KMS-11 (cell line): ENCODE results near the gene SH3GL2.

ENCODE experiments used
- H2AFZ ChIP-seq: fragments of 200-600 bp; sonication (generic); 2 replicates; pipeline ENCODE4 v1.6.1; 2016; ENCODE audit warnings: antibody characterized with exemption, mixed run types, low read depth
- H3K27ac ChIP-seq: fragments of 200-600 bp; sonication (generic); 2 replicates; pipeline ENCODE4 v1.6.1; 2016; ENCODE audit warnings: mild to moderate bottlenecking, mixed run types
- H3K27me3 ChIP-seq: fragments of 200-600 bp; sonication (generic); 2 replicates; pipeline ENCODE4 v1.6.1; 2017; ENCODE audit warnings: mild to moderate bottlenecking, low read depth, mixed run types, moderate library complexity; ENCODE audit not compliant: insufficient read depth
- H3K36me3 ChIP-seq: fragments of 200-600 bp; sonication (generic); 2 replicates; pipeline ENCODE4 v1.6.1; 2017; ENCODE audit warnings: mild to moderate bottlenecking, mixed run types; ENCODE audit not compliant: insufficient read depth
- H3K4me1 ChIP-seq: fragments of 200-600 bp; sonication (generic); 2 replicates; pipeline ENCODE4 v1.6.1; 2016; ENCODE audit warnings: mild to moderate bottlenecking, low read depth, mixed run types; ENCODE audit not compliant: poor library complexity, severe bottlenecking
- H3K4me2 ChIP-seq: fragments of 200-600 bp; sonication (generic); 2 replicates; pipeline ENCODE4 v1.7.0; 2016; ENCODE audit warnings: mild to moderate bottlenecking, mixed run types
- H3K4me3 ChIP-seq: fragments of 200-600 bp; sonication (generic); IDR thresholded peaks from 2 replicates; pipeline ENCODE4 v1.6.1; 2017; ENCODE audit warnings: low read depth, low read length, mixed read lengths; ENCODE audit not compliant: insufficient read depth
- H3K79me2 ChIP-seq: fragments of 200-600 bp; sonication (generic); 2 replicates; pipeline ENCODE4 v1.6.1; 2016; ENCODE audit warnings: low read depth, mixed run types; ENCODE audit not compliant: insufficient read depth
- H3K9ac ChIP-seq: fragments of 200-600 bp; sonication (generic); 2 replicates; pipeline ENCODE4 v1.6.1; 2016; ENCODE audit warnings: mild to moderate bottlenecking, mixed run types
- H4K20me1 ChIP-seq: fragments of 200-600 bp; sonication (generic); 2 replicates; pipeline ENCODE4 v1.6.1; 2016; ENCODE audit warnings: mild to moderate bottlenecking, mixed run types; ENCODE audit not compliant: insufficient read depth
- TF ChIP-seq, protein P1 (sequence below): fragments of 200-600 bp; sonication (generic); conservative IDR thresholded peaks from 2 replicates; pipeline ENCODE4 v1.6.1; 2017; ENCODE audit warnings: low read depth, mild to moderate bottlenecking, antibody characterized with exemption, low read length, moderate library complexity, mixed read lengths

The SH3GL2 gene

DNA sequence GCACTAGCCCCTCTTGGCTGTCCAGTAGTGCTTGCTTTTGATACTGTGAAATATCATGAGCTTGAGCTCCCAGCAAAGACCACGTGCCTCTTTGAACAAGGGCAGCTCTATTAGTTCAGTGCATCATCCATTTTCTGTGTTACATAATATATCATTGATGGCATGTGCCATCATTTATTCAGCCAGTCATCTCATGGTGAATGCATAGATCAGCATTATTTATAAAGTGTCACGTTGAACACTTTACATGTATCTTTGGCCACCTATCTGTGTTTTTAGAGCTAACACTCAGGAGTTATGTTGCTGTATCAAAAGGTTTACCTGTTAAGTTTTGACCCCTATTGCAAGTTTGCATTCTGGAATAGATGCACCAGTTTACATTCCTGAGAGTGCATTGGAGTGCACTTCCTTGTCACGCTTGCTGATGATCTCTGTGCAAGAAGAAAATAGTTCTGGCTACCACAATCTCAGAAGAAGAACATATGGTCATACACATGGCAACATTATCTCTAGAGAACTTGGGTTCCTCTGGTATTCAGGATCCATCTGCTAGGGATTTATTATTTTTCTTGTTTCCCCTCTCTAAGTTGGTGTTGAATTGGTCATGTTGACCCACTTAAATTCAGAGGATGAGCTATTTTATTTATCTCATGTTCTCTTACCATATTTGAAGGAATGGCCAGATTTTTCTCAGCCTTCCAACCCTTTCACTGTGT lies 120.9 kb downstream of the SH3GL2 start:
- Histone ChIP-seq H2AFZ (no peak overlapping the region), H3K36me3 (no peaks in the 10 kb centered on the region), H3K4me1 (no peaks in the 10 kb centered on the region), H3K4me2 (no peak overlapping the region), H3K79me2 (no peaks in the 10 kb centered on the region), H3K4me3 (no peak overlapping the region), H3K27ac (no peak overlapping the region), H3K27me3 (no peaks in the 10 kb centered on the region), H4K20me1 (no peaks in the 10 kb centered on the region), H3K9ac (no peak overlapping the region)
- TF ChIP-seq, protein P1, sequence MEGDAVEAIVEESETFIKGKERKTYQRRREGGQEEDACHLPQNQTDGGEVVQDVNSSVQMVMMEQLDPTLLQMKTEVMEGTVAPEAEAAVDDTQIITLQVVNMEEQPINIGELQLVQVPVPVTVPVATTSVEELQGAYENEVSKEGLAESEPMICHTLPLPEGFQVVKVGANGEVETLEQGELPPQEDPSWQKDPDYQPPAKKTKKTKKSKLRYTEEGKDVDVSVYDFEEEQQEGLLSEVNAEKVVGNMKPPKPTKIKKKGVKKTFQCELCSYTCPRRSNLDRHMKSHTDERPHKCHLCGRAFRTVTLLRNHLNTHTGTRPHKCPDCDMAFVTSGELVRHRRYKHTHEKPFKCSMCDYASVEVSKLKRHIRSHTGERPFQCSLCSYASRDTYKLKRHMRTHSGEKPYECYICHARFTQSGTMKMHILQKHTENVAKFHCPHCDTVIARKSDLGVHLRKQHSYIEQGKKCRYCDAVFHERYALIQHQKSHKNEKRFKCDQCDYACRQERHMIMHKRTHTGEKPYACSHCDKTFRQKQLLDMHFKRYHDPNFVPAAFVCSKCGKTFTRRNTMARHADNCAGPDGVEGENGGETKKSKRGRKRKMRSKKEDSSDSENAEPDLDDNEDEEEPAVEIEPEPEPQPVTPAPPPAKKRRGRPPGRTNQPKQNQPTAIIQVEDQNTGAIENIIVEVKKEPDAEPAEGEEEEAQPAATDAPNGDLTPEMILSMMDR: no peak

DNA sequence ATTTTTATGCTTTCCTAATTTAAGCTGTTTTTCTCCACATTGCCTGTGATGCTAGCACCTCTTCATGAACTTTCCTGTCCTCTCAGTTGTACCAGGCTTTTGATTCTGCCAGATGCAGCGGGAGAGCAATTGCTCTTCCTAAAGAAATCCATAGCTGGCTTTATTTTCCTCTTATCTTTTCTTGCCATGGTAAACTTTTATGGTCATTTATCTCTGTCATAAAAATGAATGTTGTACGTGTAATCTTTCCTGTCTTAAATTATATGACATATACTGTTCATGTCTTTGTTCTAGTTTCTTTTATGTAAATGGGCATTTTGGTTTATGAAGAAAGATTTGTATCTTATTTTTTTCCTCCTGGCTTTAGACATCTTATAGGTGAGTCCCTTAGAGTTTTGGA lies 127.5 kb downstream of the SH3GL2 start:
- no peak overlapping the region for H2AFZ ChIP-seq
- no peaks in the 10 kb centered on the region for H3K27me3 ChIP-seq
- TF ChIP-seq, protein P1: no peak
- no peaks in the 10 kb centered on the region for H3K4me1 ChIP-seq
- no peak overlapping the region for H3K4me3 ChIP-seq
- H3K79me2 ChIP-seq: no peaks in the 10 kb centered on the region
- H3K36me3 ChIP-seq: no peaks in the 10 kb centered on the region
- no peak overlapping the region for H3K9ac ChIP-seq
- H3K4me2 ChIP-seq: no peak overlapping the region
- no peak overlapping the region for H3K27ac ChIP-seq
- no peaks in the 10 kb centered on the region for H4K20me1 ChIP-seq

GRCh38 chr9:17719053-17719452 lies 140.2 kb downstream of the SH3GL2 start:
- no peak overlapping the region for H3K9ac ChIP-seq
- H4K20me1 ChIP-seq: no peaks in the 10 kb centered on the region
- no peak overlapping the region for H3K27ac ChIP-seq
- H2AFZ ChIP-seq: no peak overlapping the region
- TF ChIP-seq, protein P1: no peak
- H3K27me3 ChIP-seq: no peaks in the 10 kb centered on the region
- H3K4me3 ChIP-seq: no peak overlapping the region
- H3K4me1 ChIP-seq: no peaks in the 10 kb centered on the region
- H3K36me3 ChIP-seq: no peaks in the 10 kb centered on the region
- no peaks in the 10 kb centered on the region for H3K79me2 ChIP-seq
- no peak overlapping the region for H3K4me2 ChIP-seq

DNA sequence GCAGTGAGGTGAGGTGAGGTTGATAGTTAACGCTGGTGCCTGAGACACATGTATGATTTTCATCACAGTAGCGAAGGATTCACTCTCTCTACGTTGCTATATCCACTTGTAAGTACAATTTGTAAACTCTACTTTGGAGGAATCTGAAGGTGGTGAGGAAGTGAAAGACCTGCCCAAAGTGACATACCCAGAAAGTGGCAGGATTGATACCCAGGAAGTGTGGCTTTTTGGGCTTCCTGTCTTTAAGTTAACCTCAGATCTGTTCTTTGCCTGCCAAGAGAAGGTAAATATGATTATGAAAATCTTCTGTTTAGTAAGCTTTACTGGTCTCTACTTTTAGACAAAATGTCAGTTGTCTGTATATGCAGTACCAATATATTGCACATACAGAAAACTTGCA lies 143.1 kb downstream of the SH3GL2 start:
- no peaks in the 10 kb centered on the region for H3K79me2 ChIP-seq
- H4K20me1 ChIP-seq: no peaks in the 10 kb centered on the region
- H2AFZ ChIP-seq: no peak overlapping the region
- no peaks in the 10 kb centered on the region for H3K36me3 ChIP-seq
- no peak overlapping the region for H3K9ac ChIP-seq
- no peaks in the 10 kb centered on the region for H3K4me1 ChIP-seq
- no peak overlapping the region for H3K4me2 ChIP-seq
- no peak overlapping the region for H3K27ac ChIP-seq
- TF ChIP-seq, protein P1: no peak
- no peak overlapping the region for H3K4me3 ChIP-seq
- H3K27me3 ChIP-seq: no peaks in the 10 kb centered on the region
